Hepatic stellate cell (primary cell): ENCODE data around the gene CLIC5.

ENCODE experiments used
- DNase-seq: peaks from one replicate; pipeline ENCODE4 v3.0.0; 2011; ENCODE audit warnings: low spot score

CLIC5 gene

GRCh38 chr6:45965007-45965406, 50.7 kb downstream of the CLIC5 start:
- DNase-seq, result no peak

GRCh38 chr6:45964300-45964699, 51.4 kb downstream of the CLIC5 start:
- DNase-seq, result no peak

- DNase-seq, result no peak
Observed at GRCh38 chr6:45963896-45964295, 51.8 kb downstream of the CLIC5 start.

- no peak for DNase-seq
Observed at GRCh38 chr6:45961125-45961524, 54.5 kb downstream of the CLIC5 start.

GRCh38 chr6:45959534-45960145, 56.0 kb downstream of the CLIC5 start:
- no peak for DNase-seq

- DNase-seq, result no peak
Observed at GRCh38 chr6:45956663-45957062, 59.0 kb downstream of the CLIC5 start.

- no peak for DNase-seq
Observed at GRCh38 chr6:45956176-45956575, 59.5 kb downstream of the CLIC5 start.

GRCh38 chr6:45955597-45955996, 60.1 kb downstream of the CLIC5 start:
- no peak for DNase-seq

- no peak for DNase-seq
Observed at GRCh38 chr6:45952546-45952945, 63.1 kb downstream of the CLIC5 start.

GRCh38 chr6:45952168-45952529, 63.5 kb downstream of the CLIC5 start:
- DNase-seq, result no peak

- DNase-seq, result no peak
Observed at GRCh38 chr6:45951321-45952167, 64.1 kb downstream of the CLIC5 start.

GRCh38 chr6:45949256-45949655, 66.4 kb downstream of the CLIC5 start:
- no peak for DNase-seq

GRCh38 chr6:45947807-45948206, 67.9 kb downstream of the CLIC5 start:
- DNase-seq, result no peak

- no peak for DNase-seq
Observed at GRCh38 chr6:45946887-45947286, 68.8 kb downstream of the CLIC5 start.

- peak; percentile 56 for DNase-seq
Observed at GRCh38 chr6:45946352-45946751, 69.3 kb downstream of the CLIC5 start.

GRCh38 chr6:45942953-45943352, 72.7 kb downstream of the CLIC5 start:
- DNase-seq, result no peak

- peak; percentile 16 for DNase-seq
Observed at GRCh38 chr6:45933855-45934254, 81.8 kb downstream of the CLIC5 start.

- no peak for DNase-seq
Observed at GRCh38 chr6:45931232-45931631, 84.4 kb downstream of the CLIC5 start.

- DNase-seq, result peak; percentile 70
Observed at GRCh38 chr6:45930420-45931040, 85.1 kb downstream of the CLIC5 start.

GRCh38 chr6:45929421-45930361, 86.0 kb downstream of the CLIC5 start:
- DNase-seq, result no peak

- no peak for DNase-seq
Observed at GRCh38 chr6:45928721-45929305, 86.8 kb downstream of the CLIC5 start.
